LNCAP (cell line): Measurements from ENCODE around the gene KAT6B.

Experiments used
- CTCF ChIP-seq: fragments of 450-650 bp; IDR thresholded peaks from 2 replicates; pipeline ENCODE4 v1.5.1; 2017; ENCODE audit warnings: mild to moderate bottlenecking

The KAT6B gene

GRCh38 chr10:74977072-74977471 lies 150.7 kb downstream of the KAT6B start:
- TF ChIP-seq CTCF: no peak

DNA sequence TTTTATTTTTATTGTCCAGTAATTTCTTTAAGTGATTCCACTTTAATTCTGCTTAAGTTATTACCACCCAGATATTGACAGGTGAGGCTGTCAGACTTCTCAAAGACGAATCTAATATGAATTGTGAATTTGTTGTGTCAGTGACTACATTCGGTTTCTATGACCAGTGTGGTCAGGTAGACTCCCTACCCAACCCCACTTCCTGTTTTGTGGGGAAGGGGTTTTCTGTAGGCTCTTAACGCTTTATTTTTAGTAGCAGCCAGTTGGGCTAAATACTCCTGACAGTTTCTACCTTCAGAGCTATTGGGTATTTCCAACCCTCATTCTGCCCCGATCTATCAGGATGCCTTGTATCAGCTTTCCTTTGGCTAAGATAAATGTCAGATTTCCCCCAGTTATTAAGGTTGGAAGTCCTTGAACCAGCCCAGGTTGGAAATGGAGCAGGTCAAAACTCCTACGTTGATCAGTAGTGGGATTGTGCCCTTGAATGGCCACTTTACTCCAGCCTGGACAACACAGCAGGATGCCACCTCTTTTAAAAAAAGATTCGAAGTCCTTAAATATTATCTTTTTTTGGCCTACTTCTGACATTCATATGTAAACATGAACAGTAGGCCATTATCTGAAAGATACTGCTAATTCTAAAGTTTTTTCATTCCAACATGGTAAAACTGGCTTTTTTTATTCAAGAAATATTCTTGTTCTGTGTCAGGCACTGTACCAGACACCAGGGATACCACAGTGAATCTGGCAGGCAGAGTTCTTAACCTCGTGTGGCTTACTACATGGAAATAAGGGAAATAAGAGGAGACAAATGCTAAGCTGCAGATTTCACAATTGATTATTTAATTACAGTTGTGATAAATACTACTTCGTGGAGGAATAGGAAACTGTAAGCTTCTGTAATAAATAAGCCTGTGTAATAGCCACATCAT lies 151.8 kb downstream of the KAT6B start:
- no peak for TF ChIP-seq CTCF

GRCh38 chr10:74981831-74982633 lies 155.6 kb downstream of the KAT6B start:
- no peak for TF ChIP-seq CTCF

DNA sequence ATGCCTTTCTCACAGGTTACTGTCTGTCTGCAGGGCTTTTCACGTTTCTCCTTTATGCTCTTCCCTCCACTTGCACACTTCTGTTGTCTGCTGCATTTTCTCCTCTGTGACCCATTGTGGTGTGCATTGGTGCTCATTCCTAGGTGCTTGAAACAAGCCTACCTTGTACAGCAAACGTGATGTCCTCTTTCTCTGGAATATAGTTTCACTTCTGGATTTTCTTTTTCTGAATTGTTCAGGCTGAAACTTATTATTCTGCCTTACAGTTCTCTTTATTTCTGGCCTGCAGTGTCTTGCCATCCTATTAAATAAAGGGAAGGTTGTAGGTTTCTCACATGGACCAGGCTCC lies 156.2 kb downstream of the KAT6B start:
- TF ChIP-seq CTCF: no peak

DNA sequence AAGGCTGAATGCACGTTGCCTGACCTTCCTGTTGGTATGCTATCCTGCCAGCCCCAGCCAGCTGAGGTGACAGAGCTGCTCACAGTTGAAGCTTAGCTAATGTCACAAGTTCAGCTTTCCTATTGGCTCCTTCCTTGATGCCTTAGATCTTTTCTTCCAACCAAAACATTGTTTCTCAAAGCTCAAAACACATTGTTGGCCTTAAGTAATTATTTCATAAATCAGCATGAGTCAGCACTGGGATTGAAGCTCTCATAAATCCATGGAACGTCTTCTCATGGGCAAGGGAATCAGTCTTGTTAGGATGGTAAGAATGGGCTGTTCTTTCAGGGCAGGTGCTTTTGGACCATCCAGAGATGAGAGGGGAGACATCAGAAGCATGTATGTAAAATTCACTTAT lies 157.0 kb downstream of the KAT6B start:
- TF ChIP-seq CTCF: no peak

- no peak for TF ChIP-seq CTCF
Measured at GRCh38 chr10:74987339-74988053, 161.1 kb downstream of the KAT6B start.

DNA sequence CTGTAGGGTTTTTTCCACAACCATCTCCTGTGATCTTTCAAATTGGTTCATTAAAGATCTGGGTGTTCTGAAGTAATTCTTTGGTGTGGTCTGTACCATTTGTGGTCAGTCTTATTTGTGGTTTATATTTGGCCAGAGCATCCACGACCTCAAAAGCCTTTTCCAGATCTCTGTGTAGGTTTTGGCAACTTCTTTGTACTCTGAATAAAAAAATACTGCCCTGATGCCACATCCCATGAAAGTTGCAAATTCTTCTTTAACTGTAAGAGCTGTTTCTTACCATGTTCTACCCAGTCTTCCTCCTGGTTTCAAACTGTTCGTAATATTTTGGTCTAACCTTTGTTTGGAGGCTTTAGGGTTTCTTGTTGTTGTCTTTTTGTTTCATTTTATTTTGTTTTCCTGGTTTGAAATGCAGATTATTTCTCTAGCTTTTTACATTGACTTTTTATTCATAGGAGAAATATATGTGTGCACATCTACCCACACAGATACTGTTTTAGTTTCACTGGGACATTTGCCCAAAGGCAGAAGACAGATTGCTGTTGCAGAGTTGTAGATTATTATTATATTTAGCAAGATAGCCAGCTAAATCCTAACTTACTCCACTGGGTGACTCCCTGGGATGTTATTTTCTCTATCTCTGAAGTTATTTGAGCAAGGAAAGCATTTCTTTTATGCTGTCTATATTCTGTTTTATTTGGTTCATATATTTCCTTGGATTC lies 161.8 kb downstream of the KAT6B start:
- TF ChIP-seq CTCF: no peak
